NCI-H2196 treated with DMSO at 0.1 percent for 48 hours (cell line): ENCODE measurements around the gene MRPL46.

Experiments used
- DNase-seq: peaks from one replicate; lab custom pipeline; 2025; ENCODE audit not compliant: unreplicated experiment; lab: John Stamatoyannopoulos, UW

The MRPL46 gene

DNA sequence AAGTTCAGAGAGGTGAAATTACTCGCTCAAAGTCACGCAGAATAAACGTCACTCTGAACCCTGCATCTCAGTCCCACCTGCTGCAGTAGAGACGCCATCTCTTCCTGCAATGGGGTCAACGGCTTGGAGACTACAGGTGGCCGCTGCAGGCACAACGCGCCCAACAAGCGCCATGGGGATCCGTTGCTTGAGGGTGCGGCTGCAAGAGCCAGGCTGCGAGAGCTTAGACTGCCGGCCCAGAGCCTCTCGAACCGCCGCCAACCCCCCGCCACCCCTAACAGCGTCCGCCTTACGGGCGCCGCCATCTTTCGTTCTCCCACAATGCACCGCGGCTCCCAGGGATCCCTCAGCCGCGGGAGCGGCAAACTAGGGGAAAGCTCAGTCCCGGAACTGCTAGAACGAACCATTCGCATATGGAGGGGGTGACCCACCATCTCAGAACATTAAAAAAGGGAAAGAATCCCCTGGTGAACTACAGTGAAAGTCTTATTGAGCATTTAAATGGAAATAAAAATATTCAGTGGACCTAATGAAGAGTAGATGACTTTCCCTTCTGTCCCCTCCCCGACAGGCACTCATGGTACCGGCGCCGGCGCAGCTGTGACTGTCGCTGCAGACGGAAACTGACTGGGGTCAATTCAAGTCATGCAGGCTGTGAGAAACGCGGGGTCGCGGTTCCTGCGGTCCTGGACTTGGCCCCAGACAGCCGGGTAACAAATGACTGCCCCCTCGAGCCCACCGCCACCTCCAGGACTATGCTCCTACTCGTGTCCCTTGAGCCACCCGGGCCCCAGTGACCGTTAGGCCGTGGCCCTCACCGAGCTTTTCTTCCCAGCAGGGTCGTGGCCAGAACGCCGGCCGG lies at the start of gene MRPL46, which contains the start of gene MRPS11:
Gene MRPL46, minus strand, starts transcription at position 316 of the 862 bp plus-strand sequence. Its CDS starts 11 bp downstream, at position 305.
Gene MRPS11, plus strand, starts transcription at position 636 of the 862 bp plus-strand sequence. Its CDS starts 10 bp downstream, at position 646.
- peak; percentile 67 for DNase-seq

DNA sequence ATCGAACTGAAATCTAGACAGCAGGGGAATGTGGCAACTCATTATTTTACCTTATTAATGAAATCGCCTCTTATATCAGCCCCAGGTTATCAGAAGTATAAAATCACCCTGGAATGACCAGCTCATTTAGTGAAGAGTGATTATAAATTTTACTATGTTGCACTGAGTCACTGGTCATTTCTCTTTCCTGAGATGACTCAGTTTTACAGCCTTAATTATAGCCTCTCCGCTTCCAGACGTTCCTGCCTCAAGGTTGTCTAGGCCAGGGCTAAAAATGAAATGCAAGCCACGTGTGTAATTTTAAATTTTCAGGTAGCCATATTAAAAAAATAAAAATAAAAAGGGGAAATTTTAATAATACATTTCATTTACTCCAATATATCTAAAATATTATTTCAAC lies 46.0 kb upstream of the MRPL46 start:
- no peak for DNase-seq

DNA sequence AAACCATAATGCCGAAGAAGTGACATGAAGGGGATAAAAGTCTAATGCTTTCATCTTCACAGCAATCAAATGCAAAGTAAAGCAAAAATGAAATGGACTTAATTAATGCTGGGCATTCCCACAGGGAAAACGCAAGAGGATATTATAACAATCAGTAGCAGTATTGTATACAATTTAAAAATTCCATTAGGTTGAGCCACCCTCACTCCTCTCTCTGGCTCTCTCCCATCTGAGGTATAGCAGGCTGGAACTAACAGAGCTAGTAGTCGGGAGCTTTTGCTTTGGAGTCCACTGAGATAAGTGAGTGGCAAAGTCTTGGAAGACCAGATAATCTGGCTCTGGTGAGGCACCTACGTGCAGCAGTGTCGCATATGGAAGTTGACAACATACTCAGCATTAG lies 45.4 kb upstream of the MRPL46 start:
- no peak for DNase-seq

DNA sequence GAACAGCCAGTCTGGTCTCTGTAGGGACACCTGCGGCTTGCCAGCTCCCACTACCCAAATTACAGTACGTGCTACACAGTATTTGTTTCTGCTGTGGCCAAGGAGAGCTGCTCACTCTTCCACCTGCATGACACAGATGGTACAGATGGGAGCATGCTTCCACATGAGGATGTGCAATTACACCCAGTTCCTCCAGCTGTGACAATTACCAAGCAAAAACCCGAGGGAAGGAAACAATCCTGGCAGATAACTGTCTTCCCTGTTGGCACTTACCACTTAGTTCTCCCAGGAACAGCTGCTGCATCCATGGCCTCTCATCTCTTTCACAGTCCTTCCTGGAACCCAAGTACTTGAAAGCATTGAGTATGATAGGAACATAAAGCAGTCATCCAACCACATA lies 44.9 kb upstream of the MRPL46 start:
- DNase-seq, result no peak

DNA sequence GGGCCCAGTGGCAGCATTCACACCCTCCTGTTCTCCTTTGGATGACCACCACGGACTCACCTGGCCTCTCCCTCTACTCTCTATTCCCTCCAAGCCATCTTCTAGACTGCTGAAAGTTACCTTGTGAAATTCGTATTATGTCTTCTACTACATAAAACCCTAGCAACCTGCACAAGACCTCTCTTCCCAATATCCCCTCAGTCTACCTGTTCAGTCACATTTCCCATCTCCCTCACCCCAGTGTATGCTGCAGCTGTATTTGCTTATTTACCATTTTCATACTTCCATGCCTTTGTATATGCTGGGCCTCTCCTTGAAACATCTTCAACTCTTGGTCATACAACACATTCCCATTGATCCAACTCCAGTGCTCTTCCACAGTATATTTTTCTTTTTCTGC lies 44.0 kb upstream of the MRPL46 start:
- DNase-seq, result no peak

DNA sequence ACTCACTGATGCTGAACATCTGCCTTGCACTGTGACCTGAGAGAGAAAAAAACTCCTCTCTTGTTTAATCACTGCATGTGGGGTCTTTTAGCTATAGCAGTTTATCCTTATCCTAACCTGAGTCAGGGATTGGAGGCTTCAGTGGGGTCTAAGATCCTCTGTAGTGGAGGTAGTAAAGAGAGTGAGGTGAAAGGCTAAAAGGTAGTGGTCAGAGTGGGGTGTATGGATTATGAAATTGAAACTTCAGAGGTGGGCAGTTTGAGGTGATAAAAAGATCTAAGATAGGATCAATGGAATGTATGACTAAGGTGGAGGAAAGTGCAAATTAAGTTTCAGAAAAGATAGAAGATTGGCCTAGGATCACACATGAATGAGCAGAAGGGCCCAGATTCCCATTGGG lies 42.8 kb upstream of the MRPL46 start:
- no peak for DNase-seq

DNA sequence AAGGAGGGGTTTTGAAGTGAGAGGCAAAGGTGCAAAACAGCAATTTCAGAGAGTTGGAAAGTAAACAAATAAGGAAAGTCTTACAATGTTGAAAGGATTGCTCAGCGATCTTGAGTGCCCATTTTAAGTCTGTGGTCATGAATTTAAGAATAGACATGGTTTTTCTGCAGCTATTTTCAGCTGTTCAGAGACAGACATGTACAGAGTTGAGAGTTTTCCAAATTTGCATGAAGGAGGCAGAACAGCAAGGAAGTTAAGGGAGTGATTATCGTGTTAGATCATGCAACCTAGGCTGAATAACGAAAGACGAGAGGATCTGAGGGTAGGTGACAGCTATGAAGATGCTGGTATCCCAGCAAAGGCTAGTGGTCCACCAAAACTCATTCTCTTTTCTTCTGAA lies 42.1 kb upstream of the MRPL46 start:
- DNase-seq, result no peak

DNA sequence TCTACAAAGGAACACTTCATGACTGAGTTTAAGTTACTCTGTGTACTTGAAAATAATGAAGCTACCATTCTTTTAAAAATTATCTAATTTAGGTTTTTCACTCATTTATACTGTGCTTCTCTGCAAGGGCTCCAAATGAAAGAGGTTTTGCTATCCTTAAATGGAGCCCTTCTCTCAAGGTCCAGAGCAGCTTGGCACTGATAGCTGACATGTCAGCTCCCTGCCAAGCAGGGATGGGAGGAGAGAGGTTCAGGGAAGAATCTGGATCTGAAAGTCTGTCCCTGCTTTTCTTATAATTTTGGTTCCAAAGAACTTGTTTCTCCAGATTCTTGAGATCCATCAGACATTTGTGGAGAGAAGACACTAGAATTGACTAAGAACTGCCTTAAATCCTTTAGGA lies 39.4 kb upstream of the MRPL46 start:
- no peak for DNase-seq

DNA sequence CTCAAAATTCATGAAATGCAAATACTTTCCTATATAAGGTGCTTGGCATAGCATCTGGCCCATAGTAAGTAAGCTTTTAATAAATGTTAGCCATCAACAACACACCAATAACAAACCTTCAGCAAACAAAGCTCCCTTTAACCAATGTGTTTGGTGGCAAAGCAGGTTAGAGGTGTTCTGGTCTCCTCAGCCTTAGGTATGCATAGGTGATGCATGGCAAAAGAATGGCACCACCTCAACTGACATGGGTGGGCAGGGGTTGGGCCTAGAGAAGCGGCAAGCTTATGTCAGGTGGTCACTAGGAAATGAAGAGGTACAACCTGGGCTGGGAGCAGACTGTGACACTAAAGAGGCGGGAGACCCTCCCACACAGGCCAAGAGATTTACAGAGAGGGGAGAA lies 38.5 kb upstream of the MRPL46 start:
- no peak for DNase-seq

DNA sequence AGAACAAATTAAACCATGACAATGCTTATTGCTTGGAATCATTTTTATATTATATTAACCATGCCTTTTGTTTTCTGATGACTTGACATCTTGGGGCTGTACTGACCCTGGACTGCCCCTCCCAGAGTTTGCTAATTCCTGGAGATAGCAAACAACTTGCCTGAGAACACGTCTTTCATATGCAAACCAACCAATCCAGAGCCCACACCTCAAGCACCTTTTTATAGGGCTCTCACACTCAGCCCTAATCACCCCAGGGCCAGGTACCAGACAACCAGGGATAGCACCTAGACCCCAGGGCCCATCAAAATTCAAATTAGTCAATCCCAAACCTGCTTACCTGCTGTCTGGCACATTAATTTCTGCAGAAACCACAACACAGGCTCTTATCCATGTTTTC lies 37.3 kb upstream of the MRPL46 start:
- no peak for DNase-seq

DNA sequence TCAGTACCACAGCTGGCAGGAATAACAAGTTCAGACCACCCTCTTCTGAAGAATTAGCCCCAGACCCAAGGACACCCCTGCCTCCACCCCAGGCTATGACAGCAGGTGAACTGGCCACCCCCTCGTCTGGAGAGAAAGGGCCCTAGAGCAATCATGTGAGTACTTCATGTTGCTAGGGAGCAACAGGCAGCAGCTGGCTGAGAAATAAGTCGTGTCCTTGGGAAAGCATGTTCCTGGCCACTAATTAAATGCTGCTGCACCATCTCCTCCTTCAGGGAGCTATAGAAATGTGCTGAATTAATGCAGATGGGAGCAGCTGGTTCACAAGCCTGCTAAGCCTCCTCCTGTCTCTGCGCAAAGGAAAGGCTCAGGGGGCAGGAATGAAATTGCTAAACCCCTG lies 31.8 kb upstream of the MRPL46 start:
- no peak for DNase-seq

DNA sequence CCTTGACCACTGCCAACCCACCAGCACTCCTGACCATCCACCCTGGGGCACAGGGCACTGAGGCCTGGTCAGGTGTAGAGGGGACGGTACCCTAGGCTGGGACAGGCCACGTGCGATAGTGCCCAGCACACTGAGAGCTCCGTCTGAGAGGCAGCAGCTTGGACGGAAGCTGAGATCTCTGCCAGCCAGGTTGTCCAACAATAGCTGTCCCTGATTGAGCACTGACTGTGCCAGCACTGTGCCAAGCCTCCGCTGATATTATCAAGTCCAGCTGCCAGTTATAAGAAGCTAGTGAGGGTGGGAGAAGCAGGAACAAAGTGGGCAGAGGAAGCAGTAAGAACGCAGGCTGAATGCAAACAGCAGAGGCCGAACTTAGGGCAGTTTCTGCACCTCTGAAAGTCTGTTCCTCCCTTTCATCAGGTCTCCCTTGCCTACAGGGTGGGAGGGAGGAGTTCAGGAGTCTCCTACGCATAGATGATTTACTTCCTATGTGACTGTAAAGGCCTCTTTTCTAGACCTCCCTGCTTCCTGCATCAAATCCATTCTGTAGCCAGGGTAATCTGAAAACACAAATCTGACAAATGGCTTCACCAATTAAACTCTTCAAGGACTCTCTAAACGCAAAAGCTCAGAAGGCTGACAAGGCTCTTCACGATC lies 30.0 kb upstream of the MRPL46 start:
- no peak for DNase-seq

DNA sequence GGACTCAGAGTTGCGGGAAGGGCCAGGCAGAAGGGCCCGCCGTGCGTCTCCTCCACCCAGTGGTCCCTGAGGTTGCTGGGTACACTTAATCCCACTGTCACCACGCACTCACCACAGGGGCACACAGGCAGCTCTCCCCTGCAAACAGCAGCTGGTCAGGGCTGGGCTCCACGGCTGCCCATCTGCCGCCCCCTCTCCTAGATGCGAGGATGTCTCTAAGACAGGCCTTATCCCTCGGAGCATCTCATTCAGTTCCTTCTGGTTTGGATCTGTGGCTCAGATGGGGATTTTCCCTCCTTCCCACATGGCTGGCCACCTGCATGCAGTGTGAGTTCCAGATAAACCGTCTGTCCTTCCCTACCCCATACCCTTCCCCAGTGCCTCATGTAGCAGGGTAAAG lies 26.7 kb upstream of the MRPL46 start:
- DNase-seq, result no peak

DNA sequence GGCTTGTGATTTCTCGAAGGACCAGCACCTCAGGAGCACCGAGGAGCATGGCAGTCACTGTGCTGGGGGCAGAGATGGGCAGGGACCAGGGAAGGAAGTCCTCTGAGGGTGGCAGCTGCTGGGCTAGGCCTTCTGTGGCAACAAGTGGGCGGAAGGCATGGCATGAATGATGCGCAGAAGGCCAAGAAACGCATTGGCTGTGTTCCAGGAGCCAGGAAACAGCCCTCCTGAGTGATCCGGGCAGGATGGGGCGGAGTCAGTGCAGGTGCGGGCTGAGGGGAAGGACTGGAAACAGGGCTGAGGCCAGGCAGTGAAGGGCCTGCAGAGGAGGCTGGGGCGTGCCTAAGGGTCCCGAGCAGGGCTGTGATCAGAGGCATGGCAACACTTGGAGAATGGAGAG lies 24.0 kb upstream of the MRPL46 start:
- no peak for DNase-seq

DNA sequence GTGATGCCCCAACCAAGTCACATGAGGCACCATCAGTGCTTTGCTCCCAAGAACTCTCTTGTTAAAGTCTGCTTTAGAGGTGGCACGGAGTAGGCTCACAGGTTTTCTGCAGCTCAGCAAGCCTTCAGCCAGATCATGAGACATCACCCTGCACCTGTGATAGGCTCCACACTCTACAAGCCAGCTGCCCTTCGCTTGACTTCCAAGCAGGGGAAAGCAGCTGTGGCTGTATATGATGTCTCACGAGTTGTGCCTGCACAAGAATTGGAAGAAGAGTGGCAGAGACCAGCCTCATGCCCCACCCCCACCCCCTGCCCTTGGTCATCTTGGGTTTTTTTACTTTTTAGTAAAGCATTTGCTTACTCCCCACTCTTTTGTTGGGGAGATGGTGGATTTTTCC lies 22.8 kb upstream of the MRPL46 start:
- DNase-seq, result no peak

DNA sequence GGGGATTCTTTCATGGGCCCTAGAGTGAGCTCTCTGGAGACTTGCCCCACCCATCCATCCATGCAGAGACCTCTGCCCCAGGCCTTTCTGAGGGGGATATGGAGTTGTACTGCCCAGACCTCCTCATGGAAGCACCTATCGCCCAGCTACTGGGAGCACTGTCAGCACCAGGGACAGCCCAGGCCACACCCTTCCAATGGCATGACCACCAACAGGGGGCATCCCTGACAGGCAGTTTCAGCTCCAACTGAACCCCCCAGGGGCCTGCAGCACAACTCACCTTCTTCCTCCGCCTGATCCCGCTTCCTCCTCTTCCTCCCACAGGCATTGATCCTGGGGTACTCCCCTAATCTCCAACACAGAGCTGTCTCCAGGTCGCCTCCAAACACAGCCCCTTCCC lies 22.1 kb upstream of the MRPL46 start:
- no peak for DNase-seq

DNA sequence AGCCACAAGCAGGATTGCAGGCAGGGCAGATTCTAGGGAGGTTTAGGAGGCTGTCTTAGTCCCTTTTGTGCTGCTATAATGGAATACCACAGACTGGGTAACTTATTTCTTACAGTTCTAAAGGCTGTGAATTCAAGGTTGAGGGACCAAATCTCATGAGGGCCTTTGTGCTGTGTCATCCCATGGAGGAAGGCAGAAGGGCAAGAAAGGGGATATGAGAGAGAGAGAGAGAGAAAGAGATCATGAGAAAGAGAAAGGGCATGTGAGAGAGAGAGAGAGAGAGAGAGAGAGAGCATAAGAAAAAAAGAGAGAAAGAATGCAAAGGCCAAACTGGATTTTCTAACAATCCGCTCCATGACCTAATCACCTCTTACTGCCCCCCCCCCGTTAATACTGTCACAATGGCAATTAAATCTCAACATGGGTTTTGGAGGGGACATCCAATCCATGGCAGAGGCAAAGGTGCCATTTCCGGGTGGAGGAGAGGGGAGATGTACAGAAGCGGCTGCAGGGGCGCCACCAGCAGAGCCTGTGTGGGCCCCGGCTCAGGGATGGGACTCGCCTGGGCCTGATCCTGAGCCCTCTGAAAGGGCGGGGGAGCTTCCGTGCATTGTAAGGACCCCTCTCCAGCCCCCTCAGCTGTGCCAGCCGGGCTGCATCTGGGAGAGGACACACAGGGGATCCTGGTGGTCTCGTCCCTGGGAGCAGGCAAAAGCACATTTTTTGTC lies 20.8 kb upstream of the MRPL46 start:
- DNase-seq, result no peak

DNA sequence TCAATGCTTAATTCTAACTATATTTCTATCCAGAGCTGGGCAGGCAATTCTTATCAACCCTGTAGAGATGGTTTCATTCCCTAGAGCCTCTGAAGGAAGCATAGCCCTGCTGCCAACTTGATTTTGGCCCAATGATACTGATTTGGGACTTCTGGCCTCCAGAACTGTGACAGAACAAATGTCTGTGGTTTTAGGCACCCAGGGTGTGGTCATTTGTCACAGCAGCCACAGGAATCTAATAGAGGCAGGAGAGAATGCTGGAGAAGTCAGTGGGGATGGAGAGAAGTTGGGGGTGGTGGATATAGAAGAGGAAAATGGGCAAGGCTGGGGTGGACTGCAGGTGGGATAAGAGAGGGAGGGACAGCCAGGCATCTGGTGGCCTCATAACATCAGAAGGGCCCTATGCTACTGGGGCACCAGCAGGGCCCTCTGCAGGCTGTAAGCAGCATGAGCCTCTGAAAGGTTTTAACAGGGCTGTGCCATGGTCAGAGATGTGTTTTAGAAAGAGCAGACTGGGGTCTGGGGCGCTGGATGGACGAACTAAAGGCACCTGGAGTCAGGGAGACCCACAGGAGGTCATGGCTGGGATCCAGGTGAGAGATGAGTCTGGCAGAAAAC lies 20.1 kb upstream of the MRPL46 start:
- DNase-seq, result no peak

DNA sequence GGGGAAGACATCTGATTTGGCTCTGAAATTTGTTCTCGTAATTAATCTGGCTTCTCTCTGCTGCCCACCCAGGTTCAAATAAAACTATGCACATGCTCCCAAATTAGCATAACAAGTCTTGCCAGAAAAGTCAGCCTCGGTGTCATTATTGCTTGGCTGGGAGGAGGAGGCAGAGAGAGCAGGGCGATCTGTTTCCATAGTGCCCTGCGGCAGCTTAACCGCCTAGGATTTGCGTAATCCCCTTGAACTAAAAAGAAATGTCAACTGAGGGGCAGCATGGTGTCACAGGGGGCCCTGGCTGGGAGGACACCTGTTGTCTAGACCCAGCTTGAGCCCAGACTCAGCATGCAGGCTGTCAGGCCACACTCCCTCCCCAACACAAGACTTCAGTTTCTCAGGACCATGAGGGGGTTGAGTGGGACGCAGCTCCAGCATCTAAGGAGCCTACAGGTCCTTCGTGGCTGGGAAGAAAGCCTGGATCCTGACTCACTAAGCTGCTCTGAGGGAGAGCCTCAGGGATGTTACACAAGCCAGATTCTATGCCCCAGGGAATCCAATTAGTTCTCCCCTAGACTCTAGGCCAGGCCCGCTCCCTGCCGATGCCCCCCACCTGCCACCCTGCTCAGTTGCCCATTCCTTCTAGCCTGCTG lies 17.6 kb upstream of the MRPL46 start:
- DNase-seq, result no peak

DNA sequence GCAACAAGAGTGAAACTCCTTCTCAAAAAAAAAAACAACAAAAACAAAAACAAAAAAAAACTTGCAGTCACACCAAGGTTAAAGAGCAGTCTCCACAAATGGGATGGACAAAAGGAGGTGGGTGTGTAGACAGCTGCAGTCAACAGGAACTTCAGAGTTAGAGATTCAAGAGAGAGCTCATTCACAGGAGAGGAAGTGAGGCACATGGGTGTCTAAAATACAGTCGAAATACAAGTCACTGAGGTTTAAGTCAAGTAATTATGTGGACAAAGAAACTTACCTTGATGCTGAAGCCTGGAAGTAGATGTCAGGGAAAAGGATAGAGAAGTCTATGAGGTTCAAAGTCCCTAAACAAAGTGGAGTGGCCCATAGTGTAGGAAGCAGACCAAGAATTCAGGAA lies 15.1 kb upstream of the MRPL46 start:
- no peak for DNase-seq

DNA sequence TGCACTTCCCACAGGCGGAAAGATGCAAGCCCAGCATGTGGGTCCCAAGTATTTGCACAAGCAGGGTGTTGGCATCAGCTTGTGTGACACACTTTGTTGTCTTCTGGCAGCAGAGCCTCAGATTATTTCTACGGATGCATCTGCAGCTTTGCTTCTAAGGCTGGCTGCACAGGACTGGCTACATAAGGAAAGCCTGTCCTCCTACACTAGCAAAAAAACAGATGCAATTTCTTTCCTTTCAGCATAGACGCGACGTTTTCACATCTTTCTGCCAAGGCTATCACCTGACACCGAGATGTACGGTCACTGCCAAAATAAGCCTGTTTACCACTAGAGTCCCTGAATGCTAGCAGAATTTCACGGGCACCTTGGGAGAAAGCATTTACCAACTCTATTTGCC lies 13.8 kb upstream of the MRPL46 start:
- no peak for DNase-seq
